H4 (cell line): ENCODE results near the gene ACP2. TPM values are rescaled to one million over a fixed set of nuclear protein-coding genes. Genes with fewer than 3 reads are reported as not detected.

ENCODE experiments used
- DNase-seq: peaks from one replicate; pipeline ENCODE4 v3.0.0-alpha.2; 2015; ENCODE audit warnings: low spot score
- total RNA-seq: library from RNA; depleted of rRNA; stranded (reverse); fragments of >200 nt; shearing (Covaris generic); gene quantifications from 2 replicates; pipeline ENCODE4 v1.2.3, GENCODE V29; 2014; rRNA removed

The ACP2 gene
- 21.6 and 24.0 TPM in 2 replicates for total RNA-seq

- peak; percentile 72 for DNase-seq
These were observed at the start of gene ACP2 for GRCh38 chr11:47248664-47249377. Gene ACP2 (minus strand): TSS chr11:47248814. CDS start chr11:47248789, 25 bp downstream.

DNA sequence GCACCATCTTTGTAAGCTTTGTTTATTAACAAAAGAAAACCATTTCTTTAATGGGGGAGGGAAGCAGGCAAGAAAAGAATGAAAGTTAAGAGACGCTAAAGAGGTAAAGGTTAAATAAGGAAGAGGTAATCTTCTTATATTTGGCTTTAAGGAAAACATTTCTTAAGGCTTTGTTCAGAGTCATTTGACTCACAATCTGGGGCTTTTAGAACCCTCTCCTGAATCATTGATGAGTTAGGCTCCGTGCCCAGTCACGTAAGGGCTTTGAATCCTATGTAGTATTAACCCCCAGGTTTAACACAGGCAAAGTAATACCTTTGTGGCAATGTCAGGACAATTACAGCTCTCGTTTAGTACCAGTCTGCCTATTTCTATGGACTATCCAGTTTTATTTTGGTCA lies 47.4 kb upstream of the ACP2 start:
- DNase-seq, result no peak

- DNase-seq, result no peak
These were observed 46.8 kb upstream of the ACP2 start for GRCh38 chr11:47295385-47295784.

- no peak for DNase-seq
These were observed 41.2 kb upstream of the ACP2 start for GRCh38 chr11:47289856-47290255.

GRCh38 chr11:47288066-47288465 lies 39.5 kb upstream of the ACP2 start:
- DNase-seq, result no peak

GRCh38 chr11:47285969-47286770 lies 37.6 kb upstream of the ACP2 start:
- no peak for DNase-seq

GRCh38 chr11:47284151-47284550 lies 35.5 kb upstream of the ACP2 start:
- DNase-seq, result no peak

DNA sequence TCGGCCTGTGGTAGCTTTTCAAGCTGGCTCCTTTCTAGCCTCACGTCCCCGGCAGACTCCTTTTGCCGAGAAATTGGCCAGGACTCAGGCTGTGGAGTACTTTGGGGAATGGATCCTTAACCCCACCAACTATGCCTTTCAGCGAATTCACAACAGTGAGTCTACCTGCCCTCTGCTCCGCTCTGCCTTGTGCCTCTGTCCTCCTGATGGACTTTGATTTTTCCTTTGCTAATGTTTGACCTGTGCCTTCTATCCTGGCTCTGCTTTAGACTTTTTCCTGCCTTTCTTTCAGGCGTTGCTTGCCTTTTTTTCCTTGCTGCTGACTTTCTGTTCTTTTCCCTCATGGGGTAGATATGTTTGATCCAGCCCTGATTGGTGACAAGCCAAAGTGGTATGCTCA lies 33.8 kb upstream of the ACP2 start:
- no peak for DNase-seq

GRCh38 chr11:47280860-47281259 lies 32.2 kb upstream of the ACP2 start:
- no peak for DNase-seq

DNA sequence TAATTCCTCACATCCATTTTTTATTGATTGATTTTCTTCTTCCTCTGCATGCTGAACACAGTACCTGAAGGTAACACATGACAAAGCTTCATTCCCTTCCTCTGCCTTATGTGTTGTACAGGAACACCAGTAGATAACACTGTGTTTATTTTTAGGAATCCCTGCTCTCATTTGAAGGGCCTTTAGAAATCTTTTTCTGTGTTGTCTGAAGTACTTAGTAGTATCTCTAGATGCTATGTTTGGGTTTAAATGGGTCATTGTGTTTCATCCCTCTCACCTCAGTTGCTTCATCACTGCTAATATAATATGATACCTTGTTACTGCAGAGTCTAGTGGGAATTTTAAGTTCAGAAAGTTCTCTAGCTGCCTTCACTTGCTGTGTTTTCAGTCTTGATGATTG lies 31.5 kb upstream of the ACP2 start:
- no peak for DNase-seq

DNA sequence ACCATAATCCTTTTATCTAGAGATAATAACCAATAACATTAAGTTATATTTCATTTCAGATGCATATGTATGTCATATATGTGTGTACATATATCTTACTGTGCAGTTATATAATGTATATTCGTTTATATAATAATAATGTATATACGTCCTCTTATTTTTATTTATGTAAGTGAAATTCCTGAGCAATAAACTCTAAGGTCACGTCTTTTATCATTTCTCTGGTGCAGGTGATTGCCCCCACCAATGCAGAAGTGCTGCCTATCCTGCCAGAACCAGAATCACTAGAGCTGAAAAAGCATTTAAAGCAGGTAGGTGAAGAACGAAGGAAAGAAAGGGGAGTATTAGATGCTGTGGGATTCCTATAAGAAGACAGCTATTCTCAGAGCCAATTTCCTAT lies 30.2 kb upstream of the ACP2 start:
- DNase-seq, result no peak

DNA sequence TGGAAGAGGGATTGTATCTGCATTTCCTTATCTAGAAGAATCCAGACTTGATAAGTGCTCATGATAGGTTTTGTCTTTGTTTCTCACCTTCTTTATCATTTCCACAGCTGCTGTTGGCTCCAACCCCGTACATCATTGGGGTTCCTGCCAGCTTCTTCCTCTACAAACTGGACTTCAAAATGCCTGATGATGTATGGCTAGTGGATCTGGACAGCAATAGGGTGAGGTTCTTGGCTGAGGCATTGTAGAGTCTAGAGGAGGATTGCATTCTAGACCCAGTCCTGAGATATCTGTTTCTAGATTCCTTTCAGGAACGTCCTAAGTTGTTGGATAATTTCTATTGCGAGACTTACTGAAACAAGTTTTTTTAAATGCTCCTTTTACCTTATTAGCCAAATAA lies 29.4 kb upstream of the ACP2 start:
- no peak for DNase-seq

DNA sequence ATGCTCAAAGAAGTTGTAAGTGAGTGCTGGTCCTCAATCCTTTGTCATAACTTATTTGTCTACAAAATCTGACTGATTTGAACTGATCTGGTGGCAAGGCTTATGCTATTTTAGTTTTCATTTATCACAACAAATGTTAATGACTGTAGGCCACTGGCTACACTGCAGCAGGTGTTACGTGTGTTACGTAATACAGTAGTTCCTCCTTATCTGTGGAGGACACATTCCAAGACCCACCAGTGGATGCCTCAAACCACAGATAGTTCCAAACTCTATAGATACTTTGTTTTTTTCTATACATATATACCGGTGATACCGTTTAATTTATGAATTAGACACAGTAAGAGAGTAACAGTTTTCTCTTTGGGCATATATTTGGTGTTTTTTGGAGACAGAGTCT lies 28.3 kb upstream of the ACP2 start:
- no peak for DNase-seq

DNA sequence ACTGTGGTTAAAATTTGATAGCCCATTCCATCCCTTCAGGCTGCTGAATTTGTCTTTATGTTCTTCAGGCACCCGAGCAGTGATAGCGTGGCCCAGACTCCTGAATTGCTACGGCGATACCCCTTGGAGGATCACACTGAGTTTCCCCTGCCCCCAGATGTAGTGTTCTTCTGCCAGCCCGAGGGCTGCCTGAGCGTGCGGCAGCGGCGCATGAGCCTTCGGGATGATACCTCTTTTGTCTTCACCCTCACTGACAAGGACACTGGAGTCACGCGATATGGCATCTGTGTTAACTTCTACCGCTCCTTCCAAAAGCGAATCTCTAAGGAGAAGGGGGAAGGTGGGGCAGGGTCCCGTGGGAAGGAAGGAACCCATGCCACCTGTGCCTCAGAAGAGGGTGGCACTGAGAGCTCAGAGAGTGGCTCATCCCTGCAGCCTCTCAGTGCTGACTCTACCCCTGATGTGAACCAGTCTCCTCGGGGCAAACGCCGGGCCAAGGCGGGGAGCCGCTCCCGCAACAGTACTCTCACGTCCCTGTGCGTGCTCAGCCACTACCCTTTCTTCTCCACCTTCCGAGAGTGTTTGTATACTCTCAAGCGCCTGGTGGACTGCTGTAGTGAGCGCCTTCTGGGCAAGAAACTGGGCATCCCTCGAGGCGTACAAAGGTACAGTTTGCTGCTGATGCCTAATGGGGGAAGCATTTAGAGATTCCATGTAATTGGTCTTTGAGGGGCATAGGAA lies 26.1 kb upstream of the ACP2 start:
- DNase-seq, result no peak

DNA sequence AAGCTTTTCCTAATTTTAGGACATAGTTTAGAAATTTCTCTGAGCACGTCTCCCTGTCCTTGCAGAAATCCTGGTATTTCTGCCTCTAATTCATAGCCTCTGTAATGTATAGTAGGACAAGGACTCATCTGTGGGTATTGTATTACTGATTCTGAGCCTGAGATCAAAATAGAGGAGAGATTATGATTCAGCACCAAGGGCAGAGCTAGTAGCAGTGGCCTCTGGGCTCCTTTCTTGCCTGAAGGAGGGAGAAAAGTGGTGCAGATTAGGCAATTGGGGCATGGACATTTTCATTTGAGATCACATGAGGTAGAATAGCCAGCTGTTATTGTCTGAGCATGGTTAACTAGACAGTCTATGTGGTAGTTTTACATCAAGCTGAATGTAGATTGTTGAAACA lies 24.1 kb upstream of the ACP2 start:
- no peak for DNase-seq

DNA sequence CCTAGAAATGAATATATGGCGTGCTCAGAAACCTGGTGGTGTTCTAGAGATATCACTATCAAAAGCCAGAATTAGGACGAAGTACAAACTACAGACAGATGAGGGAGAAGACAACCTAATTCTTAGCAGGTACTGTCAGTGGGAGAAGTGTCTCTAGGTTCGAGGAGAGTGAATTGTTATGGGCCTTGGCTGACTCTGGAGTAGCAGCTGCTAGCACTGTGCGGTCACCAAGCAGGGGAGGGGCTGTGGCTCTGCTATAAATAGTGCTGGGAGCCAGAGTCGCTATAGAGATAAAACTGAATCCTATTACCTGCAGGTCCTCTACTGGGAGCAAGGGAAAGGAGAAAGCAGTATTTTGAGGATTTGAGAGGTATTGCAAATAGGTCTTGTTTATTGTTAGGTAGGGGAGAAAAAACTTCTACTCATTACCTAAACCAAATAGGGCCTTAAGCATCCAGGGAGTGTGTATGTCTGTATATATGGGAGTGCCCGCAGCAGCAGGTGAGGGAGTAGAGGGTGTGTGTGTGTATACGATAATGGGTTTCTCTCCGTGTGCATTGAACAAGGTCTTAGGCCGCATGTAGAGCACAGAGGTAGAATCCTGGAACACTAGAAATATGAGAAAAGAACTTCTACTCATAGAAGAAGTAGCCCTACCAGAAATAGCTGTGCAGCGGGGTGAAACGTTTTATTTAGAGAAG lies 23.5 kb upstream of the ACP2 start:
- no peak for DNase-seq

- no peak for DNase-seq
These were observed 22.7 kb upstream of the ACP2 start for GRCh38 chr11:47271328-47271727.

GRCh38 chr11:47270331-47271271 lies 22.0 kb upstream of the ACP2 start:
- no peak for DNase-seq

DNA sequence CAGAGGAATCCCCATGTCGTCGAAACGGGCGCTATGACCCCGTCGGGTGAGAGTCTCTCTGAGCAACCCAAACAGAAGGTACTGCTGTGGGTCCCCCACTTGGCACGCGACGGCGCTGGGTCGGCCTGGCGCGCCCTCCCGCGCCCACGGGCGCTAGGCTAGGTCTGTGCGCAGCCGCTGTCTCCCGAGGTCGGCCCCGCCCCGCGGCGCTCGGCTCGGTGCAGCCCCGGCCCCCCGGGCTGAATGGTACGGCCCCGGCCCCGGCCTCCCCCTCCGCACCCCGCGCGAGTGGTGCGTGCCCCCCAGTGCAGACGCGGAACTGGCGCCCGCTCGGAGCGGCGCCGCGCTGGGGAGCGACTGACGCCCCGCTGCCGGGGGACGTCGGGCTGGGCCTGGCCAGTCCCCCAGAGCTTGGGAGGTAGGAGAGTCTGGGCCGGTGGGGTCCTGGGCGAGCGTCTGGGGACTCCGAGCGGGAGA lies 21.3 kb upstream of the ACP2 start, which contains the start of gene MADD:
MADD (plus strand) TSS at position 305 of the 477 bp plus-strand sequence.
- peak; percentile 49 for DNase-seq

DNA sequence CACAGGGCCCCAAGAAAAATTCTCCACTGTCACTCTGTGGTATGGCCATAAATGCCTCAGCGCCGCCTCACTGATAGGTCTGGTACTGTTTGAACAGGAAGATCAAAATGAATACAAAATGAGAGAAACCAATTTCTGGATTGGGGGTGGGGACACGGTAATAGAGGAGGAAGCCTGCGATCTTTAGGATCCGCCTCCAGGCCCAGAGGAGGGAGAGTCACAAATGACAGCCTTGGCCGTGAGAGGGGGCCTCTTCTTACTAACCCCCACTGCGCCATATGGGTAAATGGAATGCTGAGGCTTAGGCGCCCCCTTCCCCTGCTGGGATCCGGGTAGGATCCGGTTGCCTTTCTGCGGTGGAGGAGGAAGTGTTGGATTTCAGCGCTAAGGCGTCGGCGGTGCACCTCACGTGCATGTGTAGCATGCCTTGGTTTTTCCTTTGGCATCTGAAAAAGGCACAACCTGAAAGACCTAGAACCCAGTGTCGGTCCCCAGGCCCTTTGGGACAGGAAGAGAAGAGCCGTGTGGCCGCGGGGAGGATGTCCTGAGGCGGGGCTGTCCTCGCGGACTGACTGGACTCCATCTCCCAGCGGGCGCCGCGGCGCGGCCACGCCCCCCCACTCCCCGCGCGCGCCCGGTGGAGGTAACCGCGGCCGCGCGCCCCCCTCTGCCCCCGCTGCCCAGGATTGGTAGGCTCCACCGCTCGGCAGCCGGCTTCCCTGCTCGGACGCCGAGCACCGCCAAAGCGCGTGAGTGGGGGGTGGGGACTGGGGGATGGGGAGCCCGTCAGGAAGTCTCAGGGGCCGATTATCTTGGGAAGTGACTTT lies 20.6 kb upstream of the ACP2 start:
- peak; percentile 79 for DNase-seq
